H1 (cell line): ENCODE measurements around the gene TNFRSF6B. TPM values are rescaled to one million over a fixed set of nuclear protein-coding genes. Genes with fewer than 3 reads are reported as not detected.
A peak's percentile ranks its signal among the peaks of the same experiment; 100 is the strongest.

Source experiments
- CTCF ChIA-PET: fragments of 300-600 bp; sonication (Branson Sonifier 250); formaldehyde crosslinking; loops from one replicate; lab custom pipeline; 2021; ENCODE audit not compliant: partially characterized antibody; lab: Charles Lee
- POLR2A ChIA-PET: fragments of 300-600 bp; sonication (Branson Sonifier 250); formaldehyde crosslinking; loops from one replicate; lab custom pipeline; 2021; ENCODE audit warnings: inconsistent platforms; ENCODE audit not compliant: partially characterized antibody; lab: Charles Lee
- DNase-seq, 2 experiments: peaks; one replicate each; pipeline versions ENCODE4 v3.0.0 to v3.0.0-alpha.2; 2010 to 2022; ENCODE audit warnings: low spot score in 2 of 2, low read depth in 1 of 2, mixed read lengths in 1 of 2
- FAIRE-seq: peaks from 2 replicates; lab custom pipeline; 2011; peaks lifted over from hg19 to GRCh38; lab: Jason Lieb, UNC
- H2AFZ ChIP-seq: 2 replicates; pipeline ENCODE4 v1.8.1; 2012; ENCODE audit warnings: low read length, inconsistent platforms
- H2AK5ac ChIP-seq: 2 replicates; pipeline ENCODE4 v1.6.1; 2013; ENCODE audit warnings: low read depth, low read length
- H2BK120ac ChIP-seq: replicated peaks from 2 replicates; pipeline ENCODE3; 2013; ENCODE audit warnings: low read depth, low read length, inconsistent platforms
- H2BK12ac ChIP-seq: 2 replicates; pipeline ENCODE4 v1.6.1; 2013; ENCODE audit warnings: low read depth, low read length
- H2BK15ac ChIP-seq: 2 replicates; pipeline ENCODE4 v1.6.1; 2013; ENCODE audit warnings: low read length
- H2BK20ac ChIP-seq: 2 replicates; pipeline ENCODE4 v1.6.1; 2013; ENCODE audit warnings: low read length
- H2BK5ac ChIP-seq: 2 replicates; pipeline ENCODE4 v1.6.1; 2013; ENCODE audit warnings: low read depth, low read length
- H3K14ac ChIP-seq: 2 replicates; pipeline ENCODE4 v1.6.1; 2013; ENCODE audit warnings: inconsistent platforms; ENCODE audit not compliant: insufficient read length
- H3K18ac ChIP-seq: 2 replicates; pipeline ENCODE4 v1.6.1; 2013; ENCODE audit warnings: low read length; ENCODE audit errors: extremely low read depth
- H3K23ac ChIP-seq: 2 replicates; pipeline ENCODE4 v1.6.1; 2013; ENCODE audit warnings: inconsistent platforms; ENCODE audit not compliant: insufficient read length
- H3K23me2 ChIP-seq: 2 replicates; pipeline ENCODE4 v1.6.1; 2013; ENCODE audit warnings: low read depth, low read length
- H3K27ac ChIP-seq: 2 replicates; pipeline ENCODE4 v1.6.1; 2011; ENCODE audit warnings: low read depth, low read length, inconsistent platforms
- H3K27me3 ChIP-seq, 4 experiments: replicated peaks in 1 of 4; 1 replicate in 1 of 4; 2 replicates in 3 of 4; pipeline versions ENCODE4 v1.6.1 to v1.8.1; 2011 to 2013; ENCODE audit warnings: low read length in 3 of 4, mild to moderate bottlenecking in 3 of 4, inconsistent platforms in 2 of 4, mixed read lengths in 2 of 4, moderate library complexity in 1 of 4; ENCODE audit not compliant: control insufficient read depth in 3 of 4, insufficient read depth in 3 of 4; ENCODE audit errors: extremely low read depth in 1 of 4
- H3K36me3 ChIP-seq, 4 experiments: 2 replicates each; pipeline versions ENCODE4 v1.6.1 to v1.8.1; 2011 to 2013; ENCODE audit warnings: mild to moderate bottlenecking in 4 of 4, low read length in 3 of 4, moderate library complexity in 2 of 4, control low read depth in 1 of 4, inconsistent platforms in 1 of 4; ENCODE audit not compliant: insufficient read depth in 4 of 4, control insufficient read depth in 2 of 4
- H3K4ac ChIP-seq: replicated peaks from 2 replicates; pipeline ENCODE3; 2013; ENCODE audit warnings: low read length, low read depth, mixed read lengths, inconsistent platforms; ENCODE audit not compliant: insufficient read length
- H3K4me1 ChIP-seq, 4 experiments: replicated peaks in 1 of 4; 1 replicate in 1 of 4; 2 replicates in 3 of 4; pipeline versions ENCODE4 v1.6.1 to v1.8.1; 2011 to 2013; ENCODE audit warnings: low read length in 3 of 4, inconsistent platforms in 2 of 4, mixed read lengths in 1 of 4; ENCODE audit not compliant: insufficient read depth in 4 of 4, control insufficient read depth in 3 of 4
- H3K4me2 ChIP-seq, 2 experiments: 2 replicates each; pipeline versions ENCODE4 v1.6.1 to v1.8.1; 2011 to 2013; ENCODE audit warnings: low read depth in 2 of 2, low read length in 2 of 2, control low read depth in 1 of 2, inconsistent platforms in 1 of 2, mild to moderate bottlenecking in 1 of 2; ENCODE audit not compliant: insufficient read depth in 1 of 2
- H3K4me3 ChIP-seq, 4 experiments: fragments of 200-600, 300-600 bp in 1 of 4; sonication (generic), shearing (Covaris generic), sonication (Bioruptor Twin) in 1 of 4; 2 replicates each; pipeline versions ENCODE4 v1.5.1 to v1.8.1; 2011 to 2016; ENCODE audit warnings: low read length in 4 of 4, low read depth in 3 of 4, control low read depth in 2 of 4, inconsistent platforms in 2 of 4, mild to moderate bottlenecking in 2 of 4, mixed read lengths in 1 of 4, moderate library complexity in 1 of 4; ENCODE audit not compliant: insufficient read depth in 2 of 4; ENCODE audit errors: extremely low read depth in 1 of 4
- H3K56ac ChIP-seq: replicated peaks from 2 replicates; pipeline ENCODE3; 2013; ENCODE audit warnings: low read depth, mild to moderate bottlenecking, mixed read lengths, low read length, inconsistent platforms; ENCODE audit not compliant: insufficient read length
- H3K79me1 ChIP-seq: 2 replicates; pipeline ENCODE4 v1.6.1; 2013; ENCODE audit warnings: low read depth, low read length, control low read depth
- H3K79me2 ChIP-seq, 2 experiments: 2 replicates each; pipeline versions ENCODE4 v1.6.1 to v1.8.1; 2012 to 2013; ENCODE audit warnings: low read length in 2 of 2, mild to moderate bottlenecking in 2 of 2, inconsistent platforms in 1 of 2; ENCODE audit not compliant: insufficient read depth in 2 of 2, control insufficient read depth in 1 of 2
- H3K9ac ChIP-seq, 4 experiments: replicated peaks in 1 of 4; 1 replicate in 1 of 4; 2 replicates in 3 of 4; pipeline versions ENCODE4 v1.6.1 to v1.8.1; 2011 to 2013; ENCODE audit warnings: low read depth in 3 of 4, low read length in 3 of 4, control low read depth in 2 of 4, mild to moderate bottlenecking in 2 of 4, moderate library complexity in 2 of 4, inconsistent platforms in 1 of 4; ENCODE audit errors: extremely low read depth in 1 of 4
- H3K9me3 ChIP-seq, 2 experiments: 2 replicates each; pipeline versions ENCODE4 v1.6.1 to v1.8.1; 2012 to 2013; ENCODE audit warnings: mild to moderate bottlenecking in 2 of 2, moderate library complexity in 2 of 2, control low read depth in 1 of 2, inconsistent platforms in 1 of 2, low read depth in 1 of 2, low read length in 1 of 2, mixed read lengths in 1 of 2; ENCODE audit not compliant: insufficient read depth in 2 of 2
- H4K20me1 ChIP-seq, 2 experiments: replicated peaks in 1 of 2; 2 replicates each; pipeline versions ENCODE3 to v1.8.1; 2011 to 2013; ENCODE audit warnings: inconsistent platforms in 2 of 2, low read length in 2 of 2, mild to moderate bottlenecking in 1 of 2; ENCODE audit not compliant: insufficient read depth in 2 of 2, control insufficient read depth in 1 of 2
- H4K5ac ChIP-seq: 2 replicates; pipeline ENCODE4 v1.6.1; 2013; ENCODE audit warnings: low read length, low read depth, mixed read lengths, inconsistent platforms; ENCODE audit not compliant: insufficient read length
- H4K8ac ChIP-seq: 2 replicates; pipeline ENCODE4 v1.8.0; 2013; ENCODE audit warnings: mild to moderate bottlenecking, moderate library complexity, low read length, inconsistent platforms; ENCODE audit not compliant: insufficient read depth; ENCODE audit errors: extremely low read depth
- H4K91ac ChIP-seq: replicated peaks from 2 replicates; pipeline ENCODE3; 2013; ENCODE audit warnings: low read length, mixed read lengths, inconsistent platforms; ENCODE audit not compliant: insufficient read length
- BCL11A ChIP-seq, 2 experiments: IDR thresholded peaks; one replicate each; pipeline ENCODE4 v1.6.1; 2011; ENCODE audit warnings: low read depth in 2 of 2, low read length in 2 of 2, mild to moderate bottlenecking in 2 of 2
- POLR2AphosphoS5 ChIP-seq: IDR thresholded peaks from 2 replicates; pipeline ENCODE4 v1.6.1; 2011; ENCODE audit warnings: low read depth, low read length
- SRF ChIP-seq: IDR thresholded peaks from 2 replicates; pipeline ENCODE4 v1.6.1; 2011; ENCODE audit warnings: mild to moderate bottlenecking, low read depth, low read length, moderate library complexity
- WGBS, 2 experiments: shearing (Covaris generic) in 1 of 2; methylation state at CpG; one replicate each; pipeline versions ENCODE4 v1.1.6 to v1.1.7; 2013 to 2015; ENCODE audit warnings: low lambda C conversion rate in 2 of 2, mixed read lengths in 2 of 2, inconsistent platforms in 1 of 2, low coverage in 1 of 2, missing lambda C conversion rate in 1 of 2; ENCODE audit not compliant: insufficient replicate concordance in 2 of 2, insufficient coverage in 1 of 2, insufficient read length in 1 of 2; ENCODE audit errors: extremely low coverage in 1 of 2, missing lambda C conversion rate in 1 of 2; 5-methylcytosine and 5-hydroxymethylcytosine counted together
- polyA plus RNA-seq, 7 experiments: library from polyadenylated mRNA; depleted of rRNA in 3 of 7; stranded (reverse) in 5 of 7; unstranded in 2 of 7; fragments of >200 nt in 5 of 7; fragments of 200-250 nt in 2 of 7; gene quantifications; 1 replicate in 5 of 7; 2 replicates in 1 of 7; 4 replicates in 1 of 7; pipeline versions ENCODE4 v1.2.1 to v1.2.3, GENCODE V29; 2011 to 2013; ENCODE audit warnings: missing spikeins in 2 of 7, mixed read lengths in 2 of 7
- total RNA-seq: library from RNA; stranded (reverse); fragmentation: NEBNext Ultra II Directional; extraction: Animal tissue kit (Norgen Biotek cat#: 25700); gene quantifications from 2 replicates; pipeline ENCODE4 v1.2.1, GENCODE V29; 2021

The TNFRSF6B gene
- total and polyA plus RNA-seq, 2 of the 8 experiments (the other 6 are each of a cell fraction or from before 2014, with no cell fraction given): 3.1 TPM; not detected in 1

GRCh38 chr20:63702036-63702665, 5.7 kb downstream of the TNFRSF6B start:
- H2AK5ac ChIP-seq: no peak overlapping the region
- no peak overlapping the region for H3K27ac ChIP-seq
- DNase-seq (no peak), FAIRE-seq (no peak)
- peaks cover 0 to 12% of the 10 kb centered on the region in 2 experiments; a peak in 2 of 4 replicates for H3K79me2 ChIP-seq
- H3K27me3 ChIP-seq: no peaks in the 10 kb centered on the region
- H3K4me3 ChIP-seq: no peak overlapping the region
- ChIA-PET CTCF (interaction anchor here (1.4 kb wide), 2 partner anchors 84 to 279 kb away, joined by 3 to 4 read pairs; partner anchors contain the start of gene PRPF6), POLR2A (interaction anchor here (0.6 to 4.1 kb wide), 12 partner anchors 10 to 283 kb away, joined by 3 to 18 read pairs (median 4); partner anchors contain the start of genes RTEL1 and SLC2A4RG)
- peaks cover 3 to 18% (median 8%) of the 10 kb centered on the region in 4 experiments; a peak in 5 of 8 replicates for H3K36me3 ChIP-seq
- H3K79me1 ChIP-seq: peaks cover 6% of the 10 kb centered on the region; the same call in 1 of the 2 replicates
- H3K4me1 ChIP-seq: peaks cover 0 to 11% (median 2%) of the 10 kb centered on the region in 4 experiments; a peak in 4 of 7 replicates
- peaks cover 8 to 14% of the 10 kb centered on the region in 2 experiments for H4K20me1 ChIP-seq
- H2BK15ac ChIP-seq: no peak overlapping the region
- H2AFZ ChIP-seq: no peak overlapping the region
- TF ChIP-seq SRF (no peak), POLR2AphosphoS5 (peak; percentile 2; the same call in 1 of the 2 replicates), BCL11A (IDR thresholded peaks at IDR 0.05; ENCODE audit: low read depth in 2 of 2, low read length in 2 of 2) (no peak)
- no peak overlapping the region for H2BK20ac ChIP-seq
- H3K23me2 ChIP-seq: no peaks in the 10 kb centered on the region; the same call in 1 of the 2 replicates
- WGBS, 2 experiments: 91% methylated on average over 16 of the region's 16 CpGs; no CpG with 5 or more reads in 1 of the 2 experiments
- no peaks in the 10 kb centered on the region for H3K9me3 ChIP-seq
- no peak overlapping the region for H3K9ac ChIP-seq
- no peak overlapping the region for H2BK5ac ChIP-seq
- H3K4me2 ChIP-seq: no peak overlapping the region
- no peak overlapping the region for H4K5ac ChIP-seq
- no peak overlapping the region for H3K56ac ChIP-seq
- H4K8ac ChIP-seq: no peak overlapping the region
- H2BK120ac ChIP-seq: no peak overlapping the region
- no peak overlapping the region for H3K14ac ChIP-seq
- no peak overlapping the region for H4K91ac ChIP-seq
- H2BK12ac ChIP-seq: no peak overlapping the region
- H3K23ac ChIP-seq: no peak overlapping the region
- no peak overlapping the region for H3K18ac ChIP-seq
- no peak overlapping the region for H3K4ac ChIP-seq
